ENCODE measurements around the gene APOBEC3G.

APOBEC3G gene

GRCh38 chr22:39128508-39128907 is 51.4 kb downstream of the APOBEC3G start:
- DNase-seq = no peak

- DNase-seq = no peak
These were observed 52.0 kb downstream of the APOBEC3G start for GRCh38 chr22:39129081-39129480.

GRCh38 chr22:39129746-39130145 is 52.7 kb downstream of the APOBEC3G start:
- DNase-seq = no peak

GRCh38 chr22:39130152-39130704 is 53.2 kb downstream of the APOBEC3G start:
- no peak for DNase-seq

- DNase-seq = no peak
These were observed 54.1 kb downstream of the APOBEC3G start for GRCh38 chr22:39130892-39131855.

- no peak for DNase-seq
These were observed 55.2 kb downstream of the APOBEC3G start for GRCh38 chr22:39132281-39132680.

- no peak for DNase-seq
These were observed 55.9 kb downstream of the APOBEC3G start for GRCh38 chr22:39132871-39133524.

- no peak for DNase-seq
These were observed 56.8 kb downstream of the APOBEC3G start for GRCh38 chr22:39133871-39134270.

- DNase-seq = no peak
These were observed 57.5 kb downstream of the APOBEC3G start for GRCh38 chr22:39134366-39135091.

GRCh38 chr22:39135092-39135896 is 58.2 kb downstream of the APOBEC3G start:
- peak; percentile 43 for DNase-seq

GRCh38 chr22:39136317-39136716 is 59.2 kb downstream of the APOBEC3G start:
- DNase-seq = no peak
